Measurements from ENCODE around the gene TBC1D24. TPM values are rescaled to one million over a fixed set of nuclear protein-coding genes. Genes with fewer than 3 reads are reported as not detected.

TBC1D24 gene
- total and polyA plus RNA-seq, 4 donors, result 9.0 to 35.7 (median 23.3) TPM

DNA sequence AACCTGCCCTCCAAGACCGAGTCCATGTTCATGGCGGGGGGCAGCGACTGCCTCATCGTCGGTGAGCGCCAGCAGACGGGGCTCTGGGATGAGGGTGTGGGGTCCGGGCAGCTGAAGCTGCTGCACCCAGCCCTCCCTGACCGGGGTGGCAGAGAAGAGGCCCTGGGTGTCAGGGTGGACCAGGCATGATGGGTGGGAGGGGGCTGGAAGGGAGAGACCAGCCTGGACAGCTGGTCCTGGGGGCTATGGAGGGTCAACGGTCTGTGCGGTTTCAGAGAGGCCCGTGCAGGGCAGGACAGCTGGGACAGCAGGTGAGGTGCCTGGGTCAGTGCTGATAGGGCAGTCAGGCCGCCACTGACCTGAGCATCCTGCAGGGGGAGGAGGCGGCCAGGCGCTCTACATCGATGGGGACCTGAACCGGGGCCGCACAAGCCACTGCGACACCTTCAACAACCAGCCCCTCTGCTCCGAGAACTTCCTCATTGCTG, 25.5 kb downstream of the TBC1D24 start:
- H3K27ac ChIP-seq (ENCODE audit: low read depth in 1 of 2, low read length in 1 of 2), result no peak overlapping the region
- no peak for DNase-seq

DNA sequence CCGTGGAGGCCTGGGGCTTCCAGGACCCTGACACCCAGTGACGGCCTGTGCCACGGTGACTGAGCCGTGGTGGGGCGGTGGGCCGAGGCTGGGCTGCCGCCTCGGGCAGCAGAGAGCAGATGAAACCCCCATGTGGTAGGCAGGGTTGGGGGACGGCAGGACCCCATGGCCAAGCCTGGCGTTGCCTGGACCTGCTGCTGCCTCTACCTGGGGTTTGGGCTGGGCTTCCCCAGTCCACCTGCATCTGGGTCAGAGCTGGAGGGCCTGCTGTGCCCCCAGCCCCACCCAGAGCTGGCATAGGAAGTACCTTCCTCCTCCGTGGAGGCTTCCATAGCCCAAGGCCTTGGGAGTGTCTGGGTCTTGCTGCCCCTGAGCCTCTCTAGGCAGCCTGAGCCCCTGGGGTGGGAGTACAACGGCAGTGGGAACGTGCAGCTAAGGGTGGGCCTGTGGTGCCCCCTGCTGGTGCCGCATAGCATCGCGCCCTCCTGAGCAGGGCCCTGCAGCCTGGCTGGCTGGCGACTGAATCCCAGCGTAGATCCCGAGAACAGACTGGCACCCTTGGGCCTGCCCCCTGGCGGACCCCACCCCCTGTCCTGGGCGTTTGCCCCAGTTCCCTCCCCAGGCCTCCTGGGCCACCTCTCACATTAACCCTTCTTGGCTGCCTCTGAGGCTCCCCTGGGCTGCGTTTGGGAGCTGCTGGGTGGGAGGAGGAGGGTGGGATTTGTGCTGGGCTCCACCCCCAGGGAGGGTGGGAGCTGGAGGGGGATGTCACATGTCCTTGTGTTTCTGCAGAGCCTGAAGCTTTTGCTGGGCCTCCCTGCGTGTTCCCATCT, 26.2 kb downstream of the TBC1D24 start:
- Histone ChIP-seq H3K27me3 (ENCODE audit: control insufficient read depth in 3 of 3, insufficient read depth in 3 of 3, low read length in 2 of 3) (no peaks in the 10 kb centered on the region), H3K4me3 (no peak overlapping the region), H3K36me3 (ENCODE audit: control insufficient read depth in 4 of 4, insufficient read depth in 4 of 4, low read length in 4 of 4) (peaks cover 0 to 29% (median 15%) of the 10 kb centered on the region in 4 donors), H3K9ac (ENCODE audit: insufficient read depth in 1 of 2, low read length in 2 of 2) (no peak overlapping the region), H3K9me3 (ENCODE audit: control insufficient read depth in 4 of 4, insufficient read depth in 3 of 4, low read length in 3 of 4) (no peaks in the 10 kb centered on the region), H3K27ac (ENCODE audit: low read depth in 1 of 2, low read length in 1 of 2) (no peak overlapping the region), H3K4me1 (ENCODE audit: control insufficient read depth in 5 of 5, insufficient read depth in 5 of 5, low read length in 5 of 5) (peaks cover 5 to 51% (median 10%) of the 10 kb centered on the region in 5 donors)
- TF ChIP-seq, protein P1, sequence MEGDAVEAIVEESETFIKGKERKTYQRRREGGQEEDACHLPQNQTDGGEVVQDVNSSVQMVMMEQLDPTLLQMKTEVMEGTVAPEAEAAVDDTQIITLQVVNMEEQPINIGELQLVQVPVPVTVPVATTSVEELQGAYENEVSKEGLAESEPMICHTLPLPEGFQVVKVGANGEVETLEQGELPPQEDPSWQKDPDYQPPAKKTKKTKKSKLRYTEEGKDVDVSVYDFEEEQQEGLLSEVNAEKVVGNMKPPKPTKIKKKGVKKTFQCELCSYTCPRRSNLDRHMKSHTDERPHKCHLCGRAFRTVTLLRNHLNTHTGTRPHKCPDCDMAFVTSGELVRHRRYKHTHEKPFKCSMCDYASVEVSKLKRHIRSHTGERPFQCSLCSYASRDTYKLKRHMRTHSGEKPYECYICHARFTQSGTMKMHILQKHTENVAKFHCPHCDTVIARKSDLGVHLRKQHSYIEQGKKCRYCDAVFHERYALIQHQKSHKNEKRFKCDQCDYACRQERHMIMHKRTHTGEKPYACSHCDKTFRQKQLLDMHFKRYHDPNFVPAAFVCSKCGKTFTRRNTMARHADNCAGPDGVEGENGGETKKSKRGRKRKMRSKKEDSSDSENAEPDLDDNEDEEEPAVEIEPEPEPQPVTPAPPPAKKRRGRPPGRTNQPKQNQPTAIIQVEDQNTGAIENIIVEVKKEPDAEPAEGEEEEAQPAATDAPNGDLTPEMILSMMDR (IDR thresholded peaks at IDR 0.05; ENCODE audit: control extremely low read depth, extremely low read depth), result peak; percentile 96
- DNase-seq, result peak; percentile 92 to 93 (median 93)
- ATAC-seq (ENCODE audit: insufficient read depth, low FRiP score), result peak; percentile 78
- 38 to 40% methylated on average over 23 of the region's 23 CpGs for WGBS, 2 donors

More for the DNA sequence above, 25.5 kb downstream of the TBC1D24 start:
- 86% methylated on average over 20 of the region's 20 CpGs for WGBS, 2 donors
- Histone ChIP-seq H3K36me3 (ENCODE audit: control insufficient read depth in 4 of 4, insufficient read depth in 4 of 4, low read length in 4 of 4) (peaks cover 0 to 32% (median 17%) of the 10 kb centered on the region in 4 donors), H3K9ac (ENCODE audit: insufficient read depth in 1 of 2, low read length in 2 of 2) (no peak overlapping the region), H3K4me3 (no peak overlapping the region), H3K4me1 (ENCODE audit: control insufficient read depth in 5 of 5, insufficient read depth in 5 of 5, low read length in 5 of 5) (peaks cover 5 to 51% (median 10%) of the 10 kb centered on the region in 5 donors), H3K9me3 (ENCODE audit: control insufficient read depth in 4 of 4, insufficient read depth in 3 of 4, low read length in 3 of 4) (no peaks in the 10 kb centered on the region), H3K27me3 (ENCODE audit: control insufficient read depth in 3 of 3, insufficient read depth in 3 of 3, low read length in 2 of 3) (no peaks in the 10 kb centered on the region)
- ATAC-seq (ENCODE audit: insufficient read depth, low FRiP score), result no peak
- TF ChIP-seq, protein P1 (IDR thresholded peaks at IDR 0.05; ENCODE audit: control extremely low read depth, extremely low read depth), result no peak

DNA sequence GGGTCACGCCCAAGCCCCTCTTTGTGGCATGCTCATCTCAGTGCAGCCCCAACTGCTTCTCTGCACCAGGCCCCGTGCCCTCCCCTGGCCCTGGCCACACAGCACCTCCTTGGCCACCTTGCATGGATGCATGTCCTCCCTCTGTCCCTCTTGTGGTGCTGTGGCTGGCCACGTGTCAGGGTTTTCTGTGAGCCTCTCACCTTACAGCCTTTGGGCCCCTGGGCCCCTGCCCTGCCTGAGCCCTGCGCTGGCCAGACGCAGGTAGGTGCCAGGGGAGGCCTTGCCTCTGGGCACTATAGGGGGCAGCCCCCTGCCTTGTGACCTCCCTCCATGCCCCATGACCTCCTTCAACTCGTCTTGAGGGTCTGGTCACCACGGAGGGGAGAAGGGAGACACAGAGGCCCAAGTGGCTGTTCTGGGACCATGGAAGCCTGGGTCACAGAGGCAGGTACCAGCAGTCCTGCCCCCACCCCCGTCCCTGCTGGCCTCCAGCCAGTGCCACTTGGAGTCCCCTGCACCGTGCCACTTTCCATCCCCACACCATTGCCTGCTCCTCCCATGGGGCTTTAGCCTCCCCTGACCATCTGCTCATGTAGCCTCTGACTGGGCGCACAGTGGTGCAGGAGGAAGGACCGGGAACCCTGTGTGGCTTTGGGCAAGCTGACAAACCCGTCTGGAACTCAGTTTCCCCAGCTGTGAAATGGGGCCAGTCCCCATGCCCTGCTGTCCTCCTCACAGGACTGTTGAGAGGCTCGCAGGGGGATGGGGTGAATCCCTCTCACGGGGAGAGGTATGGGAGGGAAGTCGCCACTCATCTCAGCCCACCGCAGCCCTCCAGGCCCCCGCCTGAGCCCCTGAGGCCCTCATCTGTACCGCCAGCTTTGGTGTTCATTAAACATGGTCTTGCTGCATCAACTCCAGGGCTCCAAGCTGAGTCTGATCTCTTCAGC, 27.3 kb downstream of the TBC1D24 start:
- peaks cover 0 to 19% (median 6%) of the 10 kb centered on the region in 4 donors for H3K36me3 ChIP-seq (ENCODE audit: control insufficient read depth in 4 of 4, insufficient read depth in 4 of 4, low read length in 4 of 4)
- DNase-seq, result no peak
- WGBS, 2 donors, result 77 to 84% methylated on average over 17 to 18 of the region's 18 CpGs
- TF ChIP-seq, protein P1 (IDR thresholded peaks at IDR 0.05; ENCODE audit: control extremely low read depth, extremely low read depth), result no peak
- no peak for ATAC-seq (ENCODE audit: insufficient read depth, low FRiP score)
- no peak overlapping the region for H3K27ac ChIP-seq (ENCODE audit: low read depth in 1 of 2, low read length in 1 of 2)
- H3K4me1 ChIP-seq (ENCODE audit: control insufficient read depth in 5 of 5, insufficient read depth in 5 of 5, low read length in 5 of 5), result peaks cover 5 to 42% (median 8%) of the 10 kb centered on the region in 5 donors
- no peaks in the 10 kb centered on the region for H3K27me3 ChIP-seq (ENCODE audit: control insufficient read depth in 3 of 3, insufficient read depth in 3 of 3, low read length in 2 of 3)
- H3K4me3 ChIP-seq, result no peak overlapping the region
- H3K9me3 ChIP-seq (ENCODE audit: control insufficient read depth in 4 of 4, insufficient read depth in 3 of 4, low read length in 3 of 4), result no peaks in the 10 kb centered on the region
- no peak overlapping the region for H3K9ac ChIP-seq (ENCODE audit: insufficient read depth in 1 of 2, low read length in 2 of 2)

Data from lung (tissue), 12 donors.